Suppressor macrophage treated with lipopolysaccharide for 4 hours (primary cell): Measurements from ENCODE around the gene ADAMTSL1.
"Not testable (repeated sequence)": the region's sequence is repeated elsewhere in the genome, so short reads cannot be mapped to it uniquely, and the experiment has no call there.

Experiments
- DNase-seq: peaks from one replicate; pipeline ENCODE4 v3.0.0-alpha.2; 2020

The ADAMTSL1 gene

GRCh38 chr9:18834740-18835361 lies 360.9 kb downstream of the ADAMTSL1 start:
- no peak for DNase-seq

- no peak for DNase-seq
Measured at GRCh38 chr9:18837402-18837801, 363.4 kb downstream of the ADAMTSL1 start.

GRCh38 chr9:18847576-18848275 lies 373.8 kb downstream of the ADAMTSL1 start:
- DNase-seq, result no peak

GRCh38 chr9:18848657-18849056 lies 374.7 kb downstream of the ADAMTSL1 start:
- no peak for DNase-seq

GRCh38 chr9:18849270-18849669 lies 375.3 kb downstream of the ADAMTSL1 start:
- no peak for DNase-seq

- DNase-seq, result no peak
Measured at GRCh38 chr9:18849890-18850677, 376.1 kb downstream of the ADAMTSL1 start.

- DNase-seq, result no peak
Measured at GRCh38 chr9:18851069-18851795, 377.3 kb downstream of the ADAMTSL1 start.

GRCh38 chr9:18855656-18856055 lies 381.7 kb downstream of the ADAMTSL1 start:
- no peak for DNase-seq

GRCh38 chr9:18857334-18857733 lies 383.4 kb downstream of the ADAMTSL1 start:
- no peak for DNase-seq

GRCh38 chr9:18857769-18858168 lies 383.8 kb downstream of the ADAMTSL1 start:
- no peak for DNase-seq

- no peak for DNase-seq
Measured at GRCh38 chr9:18861609-18862544, 387.9 kb downstream of the ADAMTSL1 start.

- no peak for DNase-seq
Measured at GRCh38 chr9:18863791-18864190, 389.8 kb downstream of the ADAMTSL1 start.

- no peak for DNase-seq
Measured at GRCh38 chr9:18864516-18864915, 390.6 kb downstream of the ADAMTSL1 start.

GRCh38 chr9:18865542-18865941 lies 391.6 kb downstream of the ADAMTSL1 start:
- DNase-seq, result no peak

- DNase-seq, result no peak
Measured at GRCh38 chr9:18866121-18866831, 392.3 kb downstream of the ADAMTSL1 start.

- no peak for DNase-seq
Measured at GRCh38 chr9:18869725-18870124, 395.8 kb downstream of the ADAMTSL1 start.

- DNase-seq, result no peak
Measured at GRCh38 chr9:18874069-18874468, 400.1 kb downstream of the ADAMTSL1 start.

GRCh38 chr9:18874990-18875389 lies 401.0 kb downstream of the ADAMTSL1 start:
- DNase-seq, result not testable (repeated sequence)

GRCh38 chr9:18877984-18878383 lies 404.0 kb downstream of the ADAMTSL1 start:
- DNase-seq, result no peak

- DNase-seq, result no peak
Measured at GRCh38 chr9:18881758-18882157, 407.8 kb downstream of the ADAMTSL1 start.

- DNase-seq, result no peak
Measured at GRCh38 chr9:18887546-18887945, 413.6 kb downstream of the ADAMTSL1 start.
